ENCODE measurements around the gene CLK1. TPM values are rescaled to one million over a fixed set of nuclear protein-coding genes. Genes with fewer than 3 reads are reported as not detected.

The CLK1 gene
- polyA plus RNA-seq, 2 donors = 75.9 to 460 TPM

DNA sequence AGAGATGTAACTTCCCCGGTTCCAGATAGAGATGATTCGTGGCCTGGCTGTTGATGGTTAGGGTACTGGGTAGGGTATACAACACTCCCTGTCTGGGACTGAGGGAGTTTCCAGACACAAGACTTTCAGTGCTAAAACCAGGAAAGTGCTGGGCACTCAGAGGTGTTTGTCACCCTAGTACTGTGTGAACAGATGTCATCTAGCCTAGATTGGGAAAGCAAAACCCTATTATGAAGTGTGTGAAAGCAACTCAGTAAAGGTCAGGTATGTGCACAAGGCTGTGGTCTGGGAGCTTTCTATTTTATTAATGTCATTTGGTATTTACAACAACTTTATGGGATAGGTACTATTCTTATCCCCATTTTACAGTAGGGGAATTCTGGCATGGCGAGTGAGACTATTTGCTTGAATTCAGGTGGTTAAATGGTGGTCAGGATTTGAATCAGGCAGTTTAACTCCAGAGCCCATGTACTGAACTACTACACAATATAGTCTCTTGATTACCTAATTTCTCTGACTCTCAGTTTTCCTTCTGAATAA, 50.1 kb downstream of the CLK1 start:
- Histone ChIP-seq H3K36me3 (ENCODE audit: control insufficient read depth in 2 of 2, insufficient read depth in 2 of 2, low read length in 1 of 2) (peaks cover 7 to 16% of the 10 kb centered on the region in 2 donors), H3K4me1 (ENCODE audit: control insufficient read depth in 2 of 2, insufficient read depth in 2 of 2, low read length in 1 of 2) (no peaks in the 10 kb centered on the region), H3K27ac (ENCODE audit: low read depth in 2 of 2, low read length in 1 of 2) (no peak overlapping the region), H3K9me3 (ENCODE audit: control insufficient read depth in 2 of 2, insufficient read depth in 1 of 2, low read depth in 1 of 2, low read length in 1 of 2) (no peaks in the 10 kb centered on the region), H3K4me3 (ENCODE audit: low read depth in 1 of 2, low read length in 2 of 2) (peak overlapping the region in 1 of 2 donors; percentile 24), H3K27me3 (ENCODE audit: control insufficient read depth in 1 of 2, insufficient read depth in 2 of 2, low read length in 2 of 2) (no peaks in the 10 kb centered on the region)
- 70 to 71% methylated on average over 3 of the region's 3 CpGs for WGBS, 2 donors

DNA sequence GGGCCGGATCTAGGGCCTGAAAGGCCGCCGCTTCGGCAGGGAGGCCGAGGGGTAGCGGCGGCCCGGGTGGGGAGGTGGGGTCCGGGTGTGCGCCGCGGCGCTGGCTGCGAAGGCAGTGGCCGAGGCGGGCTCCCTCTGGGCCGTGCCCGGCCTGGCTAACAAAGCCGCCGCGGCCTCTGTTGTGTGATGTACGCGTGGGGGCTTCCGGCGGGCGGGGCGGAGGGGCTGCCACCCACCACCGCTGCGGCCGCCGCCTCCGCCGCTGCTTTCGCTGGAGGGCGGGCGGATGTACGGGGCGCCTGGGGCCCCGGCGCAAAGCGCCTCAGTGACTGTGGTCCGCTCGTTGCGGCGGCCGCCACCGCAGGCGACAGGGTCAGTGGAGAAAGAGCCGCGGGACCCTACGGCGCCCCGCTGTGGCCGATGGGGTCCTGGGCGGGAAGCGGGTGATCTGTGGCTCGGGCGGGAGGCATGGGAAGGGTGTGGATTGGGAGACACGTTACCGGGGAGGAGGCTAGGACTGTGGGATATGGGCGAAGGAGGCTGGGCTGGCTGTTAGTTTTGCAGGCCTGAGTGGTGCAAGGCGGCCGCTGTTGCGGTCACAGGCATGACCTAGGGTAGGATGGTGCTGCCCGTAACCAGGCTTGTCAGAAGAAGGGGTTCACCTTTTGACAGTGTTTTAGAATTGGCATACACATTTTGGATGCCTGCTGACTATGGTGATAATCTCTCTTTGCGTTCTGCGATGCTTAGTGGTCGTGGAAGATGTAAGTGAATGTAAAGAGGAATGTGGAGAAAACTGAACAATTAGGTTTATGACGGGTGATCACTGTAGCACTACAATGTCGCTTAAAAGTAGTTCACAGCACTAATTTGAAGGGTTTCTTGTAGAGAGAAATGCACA, 52.1 kb downstream of the CLK1 start:
- 1% methylated on average over 67 to 70 of the region's 70 CpGs for WGBS, 2 donors

GRCh38 chr2:200811333-200812121, 52.9 kb downstream of the CLK1 start, which contains the start of gene BZW1:
TSS of gene BZW1 (plus strand) at chr2:200811910. CDS start at chr2:200813218, 1,308 bp downstream.
- Histone ChIP-seq H3K4me3 (ENCODE audit: low read depth in 1 of 2, low read length in 2 of 2) (peak within 1 kb of the TSS; percentile 78 to 94), H3K4me1 (ENCODE audit: control insufficient read depth in 2 of 2, insufficient read depth in 2 of 2, low read length in 1 of 2) (no peaks in the 10 kb centered on the region), H3K27me3 (ENCODE audit: control insufficient read depth in 1 of 2, insufficient read depth in 2 of 2, low read length in 2 of 2) (no peaks in the 10 kb centered on the region), H3K27ac (ENCODE audit: low read depth in 2 of 2, low read length in 1 of 2) (peak within 1 kb of the TSS; percentile 97 to 100), H3K36me3 (ENCODE audit: control insufficient read depth in 2 of 2, insufficient read depth in 2 of 2, low read length in 1 of 2) (peaks cover 0 to 6% of the 10 kb centered on the region in 2 donors), H3K9me3 (ENCODE audit: control insufficient read depth in 2 of 2, insufficient read depth in 1 of 2, low read depth in 1 of 2, low read length in 1 of 2) (no peaks in the 10 kb centered on the region)
- WGBS, 2 donors = 0 to 1% methylated on average over 53 to 75 of the region's 75 CpGs

More for the DNA sequence above, 52.1 kb downstream of the CLK1 start:
- H3K27me3 ChIP-seq (ENCODE audit: control insufficient read depth in 1 of 2, insufficient read depth in 2 of 2, low read length in 2 of 2) = no peaks in the 10 kb centered on the region
- peaks cover 0 to 7% of the 10 kb centered on the region in 2 donors for H3K36me3 ChIP-seq (ENCODE audit: control insufficient read depth in 2 of 2, insufficient read depth in 2 of 2, low read length in 1 of 2)
- no peaks in the 10 kb centered on the region for H3K4me1 ChIP-seq (ENCODE audit: control insufficient read depth in 2 of 2, insufficient read depth in 2 of 2, low read length in 1 of 2)
- peak overlapping the region; percentile 97 to 100 for H3K27ac ChIP-seq (ENCODE audit: low read depth in 2 of 2, low read length in 1 of 2)
- peak overlapping the region; percentile 78 to 94 for H3K4me3 ChIP-seq (ENCODE audit: low read depth in 1 of 2, low read length in 2 of 2)
- H3K9me3 ChIP-seq (ENCODE audit: control insufficient read depth in 2 of 2, insufficient read depth in 1 of 2, low read depth in 1 of 2, low read length in 1 of 2) = no peaks in the 10 kb centered on the region

DNA sequence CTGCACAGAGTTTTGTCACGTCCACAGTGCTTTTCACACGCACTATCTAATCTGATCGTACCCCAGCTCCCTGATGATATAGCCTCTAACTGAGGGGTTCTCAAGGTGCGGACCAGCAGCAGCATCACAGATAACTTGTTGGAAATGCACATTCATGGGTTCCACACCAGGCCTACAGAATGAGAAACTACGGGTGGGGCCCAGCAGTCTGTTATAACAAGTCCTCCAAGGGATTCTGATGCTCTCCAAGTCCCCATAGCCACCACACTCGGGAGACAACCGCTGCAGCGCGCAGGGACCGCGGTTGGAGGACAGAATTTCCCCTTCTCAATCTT, 53.5 kb downstream of the CLK1 start:
- Histone ChIP-seq H3K36me3 (ENCODE audit: control insufficient read depth in 2 of 2, insufficient read depth in 2 of 2, low read length in 1 of 2) (peaks cover 0 to 3% of the 10 kb centered on the region in 2 donors), H3K4me3 (ENCODE audit: low read depth in 1 of 2, low read length in 2 of 2) (peak overlapping the region; percentile 49 to 78), H3K9me3 (ENCODE audit: control insufficient read depth in 2 of 2, insufficient read depth in 1 of 2, low read depth in 1 of 2, low read length in 1 of 2) (no peaks in the 10 kb centered on the region), H3K4me1 (ENCODE audit: control insufficient read depth in 2 of 2, insufficient read depth in 2 of 2, low read length in 1 of 2) (no peaks in the 10 kb centered on the region), H3K27ac (ENCODE audit: low read depth in 2 of 2, low read length in 1 of 2) (peak overlapping the region; percentile 97 to 100), H3K27me3 (ENCODE audit: control insufficient read depth in 1 of 2, insufficient read depth in 2 of 2, low read length in 2 of 2) (no peaks in the 10 kb centered on the region)
- WGBS, 2 donors = 4 to 10% methylated on average over 11 of the region's 11 CpGs

DNA sequence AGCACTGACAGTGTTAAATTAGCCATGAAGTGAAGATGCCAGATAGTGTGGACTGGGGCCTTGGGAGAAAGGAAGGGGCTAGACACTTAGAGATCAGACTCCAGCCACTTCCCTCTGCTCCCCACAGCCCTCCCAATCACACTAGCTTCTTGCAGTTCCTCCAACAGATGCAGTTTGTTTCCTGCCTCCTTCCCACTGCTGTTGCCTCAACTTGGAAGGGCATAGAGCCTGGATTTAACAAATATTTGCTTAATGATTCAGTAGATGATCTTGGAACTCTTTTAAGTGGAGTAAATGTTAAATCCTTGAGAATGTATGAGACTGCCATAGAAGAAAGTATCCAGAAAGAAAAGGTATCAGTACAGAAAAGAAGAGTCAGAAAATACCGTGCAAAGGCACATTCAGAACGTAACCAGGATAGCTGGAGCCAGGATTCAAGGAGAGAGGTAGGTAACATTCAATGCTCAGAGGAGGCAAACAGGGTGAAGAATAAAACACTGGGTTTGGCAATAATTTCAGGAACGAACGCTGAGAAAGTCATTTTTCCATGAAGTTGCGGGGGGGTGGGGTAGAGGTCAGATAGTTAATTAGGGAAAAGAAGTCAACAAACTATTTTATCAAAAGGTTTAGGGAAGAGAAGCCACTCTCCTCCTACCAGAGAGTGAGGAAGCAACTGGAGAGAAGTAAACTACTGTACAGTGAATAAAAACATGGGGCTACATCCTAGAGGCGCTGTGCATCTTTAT, 54.0 kb downstream of the CLK1 start:
- H3K27me3 ChIP-seq (ENCODE audit: control insufficient read depth in 1 of 2, insufficient read depth in 2 of 2, low read length in 2 of 2) = no peaks in the 10 kb centered on the region
- H3K4me1 ChIP-seq (ENCODE audit: control insufficient read depth in 2 of 2, insufficient read depth in 2 of 2, low read length in 1 of 2) = no peaks in the 10 kb centered on the region
- peak overlapping the region; percentile 97 to 100 for H3K27ac ChIP-seq (ENCODE audit: low read depth in 2 of 2, low read length in 1 of 2)
- H3K9me3 ChIP-seq (ENCODE audit: control insufficient read depth in 2 of 2, insufficient read depth in 1 of 2, low read depth in 1 of 2, low read length in 1 of 2) = no peaks in the 10 kb centered on the region
- H3K4me3 ChIP-seq (ENCODE audit: low read depth in 1 of 2, low read length in 2 of 2) = peak overlapping the region; percentile 49 to 78
- WGBS, 2 donors = 21 to 30% methylated on average over 6 of the region's 6 CpGs
- H3K36me3 ChIP-seq (ENCODE audit: control insufficient read depth in 2 of 2, insufficient read depth in 2 of 2, low read length in 1 of 2) = peaks cover 0 to 3% of the 10 kb centered on the region in 2 donors

- H3K9me3 ChIP-seq (ENCODE audit: control insufficient read depth in 2 of 2, insufficient read depth in 1 of 2, low read depth in 1 of 2, low read length in 1 of 2) = no peaks in the 10 kb centered on the region
- 72 to 79% methylated on average over 7 of the region's 7 CpGs for WGBS, 2 donors
- no peak overlapping the region for H3K4me3 ChIP-seq (ENCODE audit: low read depth in 1 of 2, low read length in 2 of 2)
- H3K27me3 ChIP-seq (ENCODE audit: control insufficient read depth in 1 of 2, insufficient read depth in 2 of 2, low read length in 2 of 2) = no peaks in the 10 kb centered on the region
- no peaks in the 10 kb centered on the region for H3K4me1 ChIP-seq (ENCODE audit: control insufficient read depth in 2 of 2, insufficient read depth in 2 of 2, low read length in 1 of 2)
- H3K36me3 ChIP-seq (ENCODE audit: control insufficient read depth in 2 of 2, insufficient read depth in 2 of 2, low read length in 1 of 2) = peaks cover 0 to 3% of the 10 kb centered on the region in 2 donors
- H3K27ac ChIP-seq (ENCODE audit: low read depth in 2 of 2, low read length in 1 of 2) = peak overlapping the region; percentile 50 to 97
These were observed 54.8 kb downstream of the CLK1 start for GRCh38 chr2:200809506-200810251.

Other genes starting within 250 kb of the CLK1 start
- 100 to 1,000 TPM in 1 of 2 donors, 10 to 100 TPM in 1; 62.4 to 103 TPM for gene BZW1, start 52.7 kb downstream of the CLK1 start, polyA plus RNA-seq
- 10 to 100 TPM; 18.7 to 21.5 TPM for gene PPIL3, start 24.4 kb upstream of the CLK1 start, polyA plus RNA-seq
- 10 to 100 TPM; 11.3 to 23.3 TPM for gene NIF3L1, start 24.7 kb upstream of the CLK1 start, polyA plus RNA-seq
- gene ORC2, start 99.0 kb upstream of the CLK1 start, polyA plus RNA-seq = 1 to 10 TPM; 6.0 to 7.0 TPM
- 1 to 10 TPM; 2.8 to 8.4 TPM for gene HYCC2, start 207.0 kb upstream of the CLK1 start, polyA plus RNA-seq
- gene NDUFB3, start 207.3 kb upstream of the CLK1 start, polyA plus RNA-seq = 100 to 1,000 TPM in 1 of 2 donors, 10 to 100 TPM in 1; 70.5 to 116 TPM